Activated T-cell treated with anti-CD3 and anti-CD28 coated beads, Interleukin-2, amount 50 U/mL, for 4 hours (primary cell): Measurements from ENCODE around the gene RAP1GAP. TPM values are rescaled to one million over a fixed set of nuclear protein-coding genes. Genes with fewer than 3 reads are reported as not detected.
A peak's percentile ranks its signal among the peaks of the same experiment; 100 is the strongest.

Experiments
- ATAC-seq, 2 donors: fragments of 200-7000 bp; cut with Tn5 transposase; one replicate each; pipeline ENCODE4 v1.10.0; 2021
- DNase-seq: peaks from one replicate; pipeline ENCODE4 v3.0.0-alpha.2; 2020
- H3K27me3 Mint-ChIP-seq: one replicate; pipeline ENCODE4 v1.8.0; 2021; ENCODE audit warnings: low read depth, mixed read lengths
- H3K36me3 Mint-ChIP-seq: one replicate; pipeline ENCODE4 v1.8.0; 2022; ENCODE audit warnings: mixed read lengths; ENCODE audit not compliant: insufficient read depth
- H3K4me1 Mint-ChIP-seq: one replicate; pipeline ENCODE4 v1.8.0; 2021; ENCODE audit warnings: low read depth, mixed read lengths
- H3K4me3 Mint-ChIP-seq: one replicate; pipeline ENCODE4 v1.8.0; 2021; ENCODE audit warnings: mild to moderate bottlenecking, moderate library complexity, mixed read lengths
- H3K9me3 Mint-ChIP-seq: one replicate; pipeline ENCODE4 v1.8.0; 2021; ENCODE audit warnings: mixed read lengths
- total RNA-seq, 3 donors: library from RNA; stranded (reverse); gene quantifications; one replicate each; pipeline ENCODE4 v1.2.1, GENCODE V29; 2021

Gene RAP1GAP
- total RNA-seq, 3 donors from 2014 or later = 0.46 to 1.4 (median 1.2) TPM

GRCh38 chr1:21623410-21623961 is 45.7 kb downstream of the RAP1GAP start:
- Mint-ChIP-seq H3K4me3 (no peak overlapping the region), H3K36me3 (no peaks in the 10 kb centered on the region), H3K27me3 (peaks cover 32% of the 10 kb centered on the region), H3K4me1 (peaks cover 9% of the 10 kb centered on the region), H3K9me3 (no peaks in the 10 kb centered on the region)
- ATAC-seq (no peak), DNase-seq (no peak)

- Mint-ChIP-seq H3K4me1 (peaks cover 9% of the 10 kb centered on the region), H3K27me3 (peaks cover 32% of the 10 kb centered on the region), H3K36me3 (no peaks in the 10 kb centered on the region), H3K9me3 (no peaks in the 10 kb centered on the region), H3K4me3 (peak overlapping the region; percentile 53)
- DNase-seq = peak; percentile 43
- peak; percentile 80 to 88 for ATAC-seq
Observed at GRCh38 chr1:21622466-21623315, 46.5 kb downstream of the RAP1GAP start.

- DNase-seq (no peak), ATAC-seq (peak; percentile 10)
- Mint-ChIP-seq H3K9me3 (no peaks in the 10 kb centered on the region), H3K27me3 (peaks cover 32% of the 10 kb centered on the region), H3K4me1 (peaks cover 9% of the 10 kb centered on the region), H3K4me3 (peak overlapping the region; percentile 4), H3K36me3 (no peaks in the 10 kb centered on the region)
Observed at GRCh38 chr1:21621761-21622436, 47.3 kb downstream of the RAP1GAP start.

GRCh38 chr1:21621051-21621450 is 48.1 kb downstream of the RAP1GAP start:
- Mint-ChIP-seq H3K27me3 (peaks cover 29% of the 10 kb centered on the region), H3K4me3 (no peak overlapping the region), H3K4me1 (peaks cover 9% of the 10 kb centered on the region), H3K9me3 (no peaks in the 10 kb centered on the region), H3K36me3 (no peaks in the 10 kb centered on the region)
- DNase-seq (no peak), ATAC-seq (no peak)

GRCh38 chr1:21620496-21620895 is 48.7 kb downstream of the RAP1GAP start:
- H3K4me1 Mint-ChIP-seq = peaks cover 9% of the 10 kb centered on the region
- no peak for DNase-seq
- H3K9me3 Mint-ChIP-seq = no peaks in the 10 kb centered on the region
- no peak overlapping the region for H3K4me3 Mint-ChIP-seq
- H3K36me3 Mint-ChIP-seq = no peaks in the 10 kb centered on the region
- no peak for ATAC-seq
- peaks cover 27% of the 10 kb centered on the region for H3K27me3 Mint-ChIP-seq

GRCh38 chr1:21620011-21620410 is 49.1 kb downstream of the RAP1GAP start:
- no peak overlapping the region for H3K4me3 Mint-ChIP-seq
- H3K9me3 Mint-ChIP-seq = no peaks in the 10 kb centered on the region
- H3K36me3 Mint-ChIP-seq = no peaks in the 10 kb centered on the region
- peaks cover 24% of the 10 kb centered on the region for H3K27me3 Mint-ChIP-seq
- ATAC-seq (no peak), DNase-seq (no peak)
- H3K4me1 Mint-ChIP-seq = peaks cover 9% of the 10 kb centered on the region

- Mint-ChIP-seq H3K36me3 (no peaks in the 10 kb centered on the region), H3K4me3 (no peak overlapping the region)
- ATAC-seq = no peak
Observed at GRCh38 chr1:21619375-21619947, 49.7 kb downstream of the RAP1GAP start.

GRCh38 chr1:21618561-21619374 is 50.4 kb downstream of the RAP1GAP start:
- Mint-ChIP-seq H3K4me1 (peaks cover 9% of the 10 kb centered on the region), H3K27me3 (peaks cover 20% of the 10 kb centered on the region), H3K9me3 (no peaks in the 10 kb centered on the region), H3K4me3 (no peak overlapping the region), H3K36me3 (no peaks in the 10 kb centered on the region)
- ATAC-seq = no peak
- no peak for DNase-seq

More at GRCh38 chr1:21619375-21619947, 49.7 kb downstream of the RAP1GAP start:
- peaks cover 24% of the 10 kb centered on the region for H3K27me3 Mint-ChIP-seq
- H3K4me1 Mint-ChIP-seq = peaks cover 9% of the 10 kb centered on the region
- no peaks in the 10 kb centered on the region for H3K9me3 Mint-ChIP-seq
- no peak for DNase-seq

- DNase-seq = no peak
- Mint-ChIP-seq H3K4me1 (peaks cover 9% of the 10 kb centered on the region), H3K9me3 (no peaks in the 10 kb centered on the region), H3K27me3 (peaks cover 20% of the 10 kb centered on the region), H3K4me3 (no peak overlapping the region), H3K36me3 (no peaks in the 10 kb centered on the region)
- no peak for ATAC-seq
Observed at GRCh38 chr1:21618059-21618458, 51.1 kb downstream of the RAP1GAP start.

GRCh38 chr1:21617126-21617738 is 51.9 kb downstream of the RAP1GAP start:
- no peaks in the 10 kb centered on the region for H3K9me3 Mint-ChIP-seq
- peaks cover 4% of the 10 kb centered on the region for H3K4me1 Mint-ChIP-seq
- H3K27me3 Mint-ChIP-seq = peaks cover 19% of the 10 kb centered on the region
- no peak for DNase-seq
- H3K36me3 Mint-ChIP-seq = no peaks in the 10 kb centered on the region
- ATAC-seq = no peak
- H3K4me3 Mint-ChIP-seq = no peak overlapping the region

GRCh38 chr1:21616372-21616771 is 52.8 kb downstream of the RAP1GAP start:
- ATAC-seq (no peak), DNase-seq (no peak)
- H3K4me1 Mint-ChIP-seq = no peaks in the 10 kb centered on the region
- no peaks in the 10 kb centered on the region for H3K36me3 Mint-ChIP-seq
- H3K27me3 Mint-ChIP-seq = peaks cover 13% of the 10 kb centered on the region
- H3K4me3 Mint-ChIP-seq = no peak overlapping the region
- no peaks in the 10 kb centered on the region for H3K9me3 Mint-ChIP-seq

- Mint-ChIP-seq H3K36me3 (no peaks in the 10 kb centered on the region), H3K4me1 (no peaks in the 10 kb centered on the region), H3K27me3 (no peaks in the 10 kb centered on the region), H3K4me3 (no peak overlapping the region), H3K9me3 (no peaks in the 10 kb centered on the region)
- DNase-seq (no peak), ATAC-seq (no peak)
Observed at GRCh38 chr1:21614419-21615115, 54.6 kb downstream of the RAP1GAP start.
